ENCODE data around the gene ZNF830. TPM values are rescaled to one million over a fixed set of nuclear protein-coding genes. Genes with fewer than 3 reads are reported as not detected.

The ZNF830 gene
- total RNA-seq, 1 donor from 2014 or later, result 21.3 TPM

DNA sequence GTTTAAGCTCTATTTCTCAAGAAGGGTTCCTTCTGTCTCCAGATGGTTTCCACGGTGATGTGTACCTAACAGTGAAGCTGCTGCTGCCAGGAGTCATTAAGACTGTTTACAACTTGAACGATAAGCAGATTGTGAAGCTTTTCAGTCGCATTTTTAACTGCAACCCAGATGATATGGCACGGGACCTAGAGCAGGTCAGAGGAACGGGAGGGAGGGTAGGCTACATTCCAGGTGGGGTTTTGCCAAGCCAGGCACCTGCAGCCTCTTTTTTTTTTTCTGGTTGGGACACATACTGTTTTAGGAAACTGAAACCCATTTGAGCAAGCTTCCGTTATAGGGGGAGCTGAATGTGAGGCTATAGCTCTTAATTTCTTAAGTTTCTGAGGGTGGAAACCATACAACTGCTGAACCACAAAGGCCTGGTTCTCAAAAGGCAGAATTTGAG, 29.6 kb downstream of the ZNF830 start:
- DNase-seq (ENCODE audit: low spot score, unreplicated experiment), result no peak
- TF ChIP-seq, protein P1, sequence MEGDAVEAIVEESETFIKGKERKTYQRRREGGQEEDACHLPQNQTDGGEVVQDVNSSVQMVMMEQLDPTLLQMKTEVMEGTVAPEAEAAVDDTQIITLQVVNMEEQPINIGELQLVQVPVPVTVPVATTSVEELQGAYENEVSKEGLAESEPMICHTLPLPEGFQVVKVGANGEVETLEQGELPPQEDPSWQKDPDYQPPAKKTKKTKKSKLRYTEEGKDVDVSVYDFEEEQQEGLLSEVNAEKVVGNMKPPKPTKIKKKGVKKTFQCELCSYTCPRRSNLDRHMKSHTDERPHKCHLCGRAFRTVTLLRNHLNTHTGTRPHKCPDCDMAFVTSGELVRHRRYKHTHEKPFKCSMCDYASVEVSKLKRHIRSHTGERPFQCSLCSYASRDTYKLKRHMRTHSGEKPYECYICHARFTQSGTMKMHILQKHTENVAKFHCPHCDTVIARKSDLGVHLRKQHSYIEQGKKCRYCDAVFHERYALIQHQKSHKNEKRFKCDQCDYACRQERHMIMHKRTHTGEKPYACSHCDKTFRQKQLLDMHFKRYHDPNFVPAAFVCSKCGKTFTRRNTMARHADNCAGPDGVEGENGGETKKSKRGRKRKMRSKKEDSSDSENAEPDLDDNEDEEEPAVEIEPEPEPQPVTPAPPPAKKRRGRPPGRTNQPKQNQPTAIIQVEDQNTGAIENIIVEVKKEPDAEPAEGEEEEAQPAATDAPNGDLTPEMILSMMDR (IDR thresholded peaks at IDR 0.05; ENCODE audit: unreplicated experiment), result no peak
- peaks cover 8% of the 10 kb centered on the region for H3K4me1 Mint-ChIP-seq (ENCODE audit: low read depth)
- H3K36me3 Mint-ChIP-seq (ENCODE audit: insufficient read depth), result peaks cover 52% of the 10 kb centered on the region
- H3K9me3 Mint-ChIP-seq (ENCODE audit: low read depth), result no peaks in the 10 kb centered on the region
- no peak overlapping the region for H3K4me3 Mint-ChIP-seq (ENCODE audit: low read depth)
- peak overlapping the region; percentile 33 for H3K27ac Mint-ChIP-seq
- H3K27me3 Mint-ChIP-seq, result no peaks in the 10 kb centered on the region

DNA sequence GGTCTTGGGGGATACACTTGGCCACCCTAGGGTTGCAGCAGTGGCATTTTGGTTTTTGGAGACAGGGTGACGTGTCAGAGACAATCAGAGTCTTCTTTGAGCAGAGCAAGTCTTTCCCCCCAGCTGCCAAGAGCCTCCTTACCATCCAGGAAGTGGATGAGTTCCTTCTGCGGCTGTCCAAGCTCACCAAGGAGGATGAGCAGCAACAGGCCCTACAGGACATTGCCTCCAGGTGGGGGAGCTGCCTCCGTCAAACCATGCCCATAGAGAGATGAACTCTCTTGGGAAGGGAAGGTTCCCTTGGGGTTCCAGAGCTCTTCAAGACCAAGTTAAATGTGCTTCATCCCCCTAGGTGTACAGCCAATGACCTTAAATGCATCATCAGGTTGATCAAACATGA, 30.3 kb downstream of the ZNF830 start:
- Mint-ChIP-seq H3K9me3 (ENCODE audit: low read depth) (no peaks in the 10 kb centered on the region), H3K4me1 (ENCODE audit: low read depth) (peaks cover 8% of the 10 kb centered on the region), H3K36me3 (ENCODE audit: insufficient read depth) (peaks cover 49% of the 10 kb centered on the region), H3K27ac (no peak overlapping the region), H3K4me3 (ENCODE audit: low read depth) (no peak overlapping the region), H3K27me3 (no peaks in the 10 kb centered on the region)
- DNase-seq (ENCODE audit: low spot score, unreplicated experiment), result no peak
- TF ChIP-seq, protein P1 (IDR thresholded peaks at IDR 0.05; ENCODE audit: unreplicated experiment), result no peak

DNA sequence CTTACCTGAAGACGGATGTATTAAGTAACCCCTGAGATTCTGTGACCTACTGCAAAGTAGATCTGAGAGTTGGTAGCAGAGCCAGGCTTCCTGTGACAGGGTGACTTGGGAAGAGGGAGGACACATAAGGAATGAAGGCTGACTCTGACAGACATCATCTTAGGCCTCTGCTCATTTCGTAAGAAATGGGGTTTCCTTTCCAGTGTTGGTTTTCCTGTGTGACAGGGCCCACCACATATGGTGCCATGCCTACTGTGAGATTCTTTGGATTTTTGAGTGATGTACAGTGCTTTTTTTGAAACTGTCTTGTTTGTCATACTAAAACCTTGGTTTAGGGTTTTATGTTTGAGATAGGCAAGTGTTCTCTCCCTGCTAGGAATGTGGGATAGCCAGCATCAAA, 31.7 kb downstream of the ZNF830 start:
- peaks cover 46% of the 10 kb centered on the region for H3K36me3 Mint-ChIP-seq (ENCODE audit: insufficient read depth)
- no peaks in the 10 kb centered on the region for H3K27me3 Mint-ChIP-seq
- DNase-seq (ENCODE audit: low spot score, unreplicated experiment), result no peak
- no peak overlapping the region for H3K4me3 Mint-ChIP-seq (ENCODE audit: low read depth)
- H3K4me1 Mint-ChIP-seq (ENCODE audit: low read depth), result peaks cover 8% of the 10 kb centered on the region
- H3K9me3 Mint-ChIP-seq (ENCODE audit: low read depth), result no peaks in the 10 kb centered on the region
- TF ChIP-seq, protein P1 (IDR thresholded peaks at IDR 0.05; ENCODE audit: unreplicated experiment), result no peak
- no peak overlapping the region for H3K27ac Mint-ChIP-seq

DNA sequence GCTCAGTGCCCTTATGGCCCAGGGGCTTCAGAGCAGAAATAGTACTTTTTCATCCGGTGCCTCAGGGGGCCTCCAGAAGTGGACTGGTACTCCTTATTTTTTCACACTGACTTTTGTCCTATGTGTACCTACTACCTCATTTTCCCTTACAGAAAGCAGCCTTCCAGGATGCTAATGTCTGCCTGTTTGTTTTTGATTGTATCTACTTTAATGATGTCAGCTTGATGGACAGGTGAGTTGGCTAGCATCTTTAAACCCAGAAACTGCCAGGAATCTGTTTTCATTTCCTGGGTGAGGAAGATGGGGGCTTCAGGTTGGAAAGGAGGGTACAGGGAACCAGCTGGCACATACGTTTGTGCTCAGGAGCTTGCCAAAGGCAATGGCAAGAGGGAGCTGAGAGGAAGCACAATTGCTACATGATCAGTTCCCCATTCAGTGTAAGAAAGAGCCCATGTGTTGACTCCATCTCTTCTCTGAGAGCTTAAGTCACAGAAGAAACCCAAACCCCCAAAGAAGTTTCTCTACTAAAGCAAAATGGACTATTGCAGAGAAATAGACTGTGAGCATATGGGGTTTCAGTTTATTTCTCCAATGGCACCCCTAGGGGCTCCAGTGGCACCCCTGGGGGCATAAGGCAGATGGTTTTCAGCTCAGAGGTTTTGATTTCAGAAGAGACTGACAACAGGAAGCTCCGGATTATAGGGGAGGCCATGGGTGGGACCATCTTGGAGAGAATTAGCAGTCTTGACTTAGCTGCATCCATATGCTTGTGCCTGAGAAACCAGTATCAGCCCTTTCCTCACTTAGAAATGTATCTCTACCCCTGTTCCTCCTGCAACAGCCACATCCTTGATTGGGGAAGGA, 35.3 kb downstream of the ZNF830 start:
- H3K4me1 Mint-ChIP-seq (ENCODE audit: low read depth), result no peaks in the 10 kb centered on the region
- TF ChIP-seq, protein P1 (IDR thresholded peaks at IDR 0.05; ENCODE audit: unreplicated experiment), result no peak
- H3K36me3 Mint-ChIP-seq (ENCODE audit: insufficient read depth), result peaks cover 22% of the 10 kb centered on the region
- H3K27me3 Mint-ChIP-seq, result no peaks in the 10 kb centered on the region
- no peak overlapping the region for H3K4me3 Mint-ChIP-seq (ENCODE audit: low read depth)
- H3K9me3 Mint-ChIP-seq (ENCODE audit: low read depth), result no peaks in the 10 kb centered on the region
- H3K27ac Mint-ChIP-seq, result no peak overlapping the region
- no peak for DNase-seq (ENCODE audit: low spot score, unreplicated experiment)

DNA sequence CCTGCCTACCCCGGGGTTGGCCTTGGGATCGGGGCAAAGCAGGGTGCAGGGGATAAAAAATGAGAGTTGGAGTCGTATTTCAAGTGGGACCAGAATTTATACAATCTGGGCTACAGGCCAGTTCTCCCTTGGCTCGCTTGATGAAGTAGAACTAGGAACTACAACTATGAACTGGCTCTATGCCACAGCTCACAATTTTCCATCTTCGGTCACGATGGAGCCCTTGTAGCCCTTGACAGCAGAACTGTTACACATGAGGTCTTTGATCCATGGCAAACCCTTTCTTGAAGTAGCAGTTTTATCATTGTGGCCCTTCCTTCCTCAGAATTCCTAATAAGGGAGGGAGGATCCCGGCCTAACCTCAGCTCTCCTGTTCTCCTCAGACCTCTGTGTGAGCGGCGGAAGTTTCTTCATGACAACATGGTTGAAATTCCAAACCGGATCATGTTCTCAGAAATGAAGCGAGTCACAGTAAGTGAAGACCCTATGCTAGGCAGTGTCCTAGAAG, 36.1 kb downstream of the ZNF830 start:
- Mint-ChIP-seq H3K4me1 (ENCODE audit: low read depth) (no peaks in the 10 kb centered on the region), H3K27ac (no peak overlapping the region), H3K9me3 (ENCODE audit: low read depth) (no peaks in the 10 kb centered on the region), H3K27me3 (no peaks in the 10 kb centered on the region), H3K4me3 (ENCODE audit: low read depth) (no peak overlapping the region), H3K36me3 (ENCODE audit: insufficient read depth) (peaks cover 18% of the 10 kb centered on the region)
- TF ChIP-seq, protein P1 (IDR thresholded peaks at IDR 0.05; ENCODE audit: unreplicated experiment), result no peak
- no peak for DNase-seq (ENCODE audit: low spot score, unreplicated experiment)
